Hematopoietic multipotent progenitor cell treated with erythropoietin and hydrocortisone succinate and interleukin-3 and kit ligand, for 8 days (in vitro differentiated cells): ENCODE data around the gene SVEP1.

Source experiments
- DNase-seq: peaks from one replicate; pipeline ENCODE4 v3.0.0-alpha.2; 2015

The SVEP1 gene

DNA sequence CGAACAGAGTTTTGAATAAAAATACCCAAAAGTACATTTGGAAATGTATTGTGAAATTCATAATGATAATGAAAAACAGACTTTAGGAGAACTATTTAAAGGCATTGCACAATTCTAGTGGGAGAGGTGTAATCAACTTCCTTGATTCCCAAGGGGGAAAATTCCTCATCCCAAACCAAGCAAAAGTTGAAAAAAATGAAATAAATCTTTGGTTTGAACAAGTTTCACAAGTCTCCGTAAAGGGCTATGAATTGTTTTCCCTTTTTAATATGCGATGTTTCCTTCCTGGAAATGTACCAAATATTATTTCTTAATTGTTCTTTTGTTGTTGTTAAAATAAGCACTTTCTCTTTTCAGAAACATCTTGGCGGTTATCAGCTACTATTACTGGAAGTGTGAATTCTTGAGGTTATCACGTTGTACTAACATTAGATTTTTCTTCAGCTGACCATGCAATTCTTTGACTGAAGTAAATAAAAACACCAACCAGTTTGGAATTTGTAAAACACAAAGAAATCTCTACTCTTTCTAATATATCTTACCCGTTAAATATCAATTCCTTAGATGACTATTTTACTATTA is 59.3 kb downstream of the SVEP1 start:
- DNase-seq: no peak

DNA sequence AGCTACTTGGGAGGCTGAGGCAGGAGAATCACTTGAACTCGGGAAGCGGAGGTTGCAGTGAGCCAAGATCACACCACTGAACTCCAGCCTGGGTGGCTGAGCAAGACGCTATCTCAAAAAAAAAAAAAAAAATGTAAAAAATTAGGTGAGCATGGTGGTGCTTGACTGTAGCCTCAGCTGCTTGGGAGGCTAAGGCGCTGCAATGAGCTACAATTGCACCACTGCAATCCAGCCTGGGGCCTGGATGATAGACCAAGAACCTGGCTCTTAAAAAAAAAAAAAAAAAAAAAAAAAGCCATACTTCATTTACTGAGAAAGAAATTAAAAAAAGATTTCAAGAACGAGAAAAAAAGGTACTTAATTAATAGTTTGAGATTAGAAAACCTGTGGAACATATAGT is 62.1 kb downstream of the SVEP1 start:
- DNase-seq: no peak

DNA sequence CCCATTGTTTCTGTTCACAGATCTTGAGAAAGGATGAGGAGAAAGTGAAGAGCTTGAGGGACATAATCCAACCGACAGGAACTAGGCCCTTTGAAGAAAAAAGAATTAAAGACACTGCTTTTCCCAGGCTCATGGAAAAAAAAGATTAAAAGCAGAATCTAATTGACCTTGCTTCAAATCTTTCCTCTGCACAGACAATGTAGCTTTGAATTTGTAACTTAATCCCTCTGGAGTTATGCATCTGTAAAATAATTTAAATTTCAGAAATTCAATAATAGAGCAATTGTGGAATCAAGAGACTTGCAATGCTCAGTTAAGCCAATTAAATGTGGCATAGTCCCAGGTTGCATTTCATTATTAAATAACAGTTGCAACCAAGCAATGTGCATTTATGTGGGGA is 64.6 kb downstream of the SVEP1 start:
- no peak for DNase-seq

- no peak for DNase-seq
Observed at GRCh38 chr9:110512817-110513216, 66.7 kb downstream of the SVEP1 start.

DNA sequence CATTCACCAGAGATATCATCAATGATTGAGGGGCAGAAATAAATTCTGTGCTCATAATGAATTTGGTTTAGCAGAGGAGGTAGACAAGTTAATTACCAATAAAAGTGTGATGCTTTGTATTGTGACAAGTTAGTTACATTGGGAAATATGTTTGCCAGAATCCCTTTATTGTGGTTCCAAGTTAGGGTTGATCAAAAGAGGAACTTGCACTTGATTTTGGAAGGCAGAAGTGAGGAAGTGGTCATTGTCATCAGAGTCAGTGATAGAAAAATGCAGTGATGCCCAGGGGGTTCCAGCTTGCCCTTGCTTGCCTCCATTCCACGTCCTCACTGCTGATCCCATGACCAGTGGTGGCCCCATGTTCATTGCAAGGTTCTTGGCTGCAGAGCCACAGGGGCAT is 69.7 kb downstream of the SVEP1 start:
- no peak for DNase-seq

- no peak for DNase-seq
Observed at GRCh38 chr9:110502842-110503241, 76.7 kb downstream of the SVEP1 start.

DNA sequence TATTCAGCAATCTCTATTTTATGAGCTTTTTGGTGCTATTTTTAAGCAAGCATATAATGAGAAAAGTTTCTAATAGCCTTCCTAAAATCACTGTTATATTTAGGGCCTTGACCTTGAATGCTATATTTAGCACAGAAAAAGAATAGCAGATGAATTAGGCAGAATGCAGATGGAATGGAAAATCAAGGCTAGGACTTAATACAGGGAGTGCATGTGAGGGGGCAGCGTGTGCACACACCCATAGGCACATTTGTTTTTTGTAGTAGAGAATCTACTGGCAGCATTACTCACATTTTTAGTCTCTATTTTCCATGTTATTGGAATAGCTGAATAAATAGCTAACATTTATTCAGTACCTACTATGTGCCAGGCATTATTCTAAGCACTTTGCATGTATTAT is 79.9 kb downstream of the SVEP1 start:
- no peak for DNase-seq

DNA sequence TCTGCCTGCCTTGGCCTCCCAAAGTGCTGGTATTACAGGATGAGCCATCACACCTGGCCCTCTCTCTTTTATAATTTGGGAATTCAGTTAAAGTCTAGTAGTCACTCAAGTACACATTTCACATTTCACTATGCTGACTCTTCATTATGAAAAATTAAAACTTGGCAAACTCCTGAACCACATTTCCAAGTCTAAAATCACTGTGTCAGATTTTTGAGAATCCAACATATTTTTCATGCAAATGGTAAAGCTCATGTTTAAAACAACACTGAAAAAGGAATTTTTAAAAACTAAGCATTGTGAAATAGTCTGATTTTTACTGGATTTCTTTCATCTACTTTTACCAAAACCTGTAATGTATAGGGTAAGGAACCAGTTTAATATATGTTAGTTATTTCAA is 92.3 kb downstream of the SVEP1 start:
- DNase-seq: no peak

DNA sequence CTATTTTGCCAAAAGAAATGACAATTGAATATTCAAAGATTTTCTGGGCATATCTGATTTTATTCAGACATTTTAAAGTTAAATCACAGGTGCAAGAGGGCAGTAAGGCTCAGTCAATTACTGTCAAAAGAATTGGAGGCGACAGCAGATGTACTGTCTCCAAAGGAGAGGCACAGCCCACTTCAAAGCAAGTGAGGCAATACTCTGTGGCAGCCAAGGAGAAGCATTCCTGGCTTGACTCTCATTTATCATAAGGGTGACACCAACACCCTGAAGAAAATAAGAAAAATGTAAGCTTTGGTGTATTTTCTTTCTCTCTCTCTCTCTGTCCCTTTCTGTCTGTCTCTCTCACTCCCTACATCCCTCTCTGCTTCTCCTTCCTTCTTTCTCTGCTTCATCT is 93.3 kb downstream of the SVEP1 start:
- DNase-seq: no peak

GRCh38 chr9:110479481-110479880 is 100.1 kb downstream of the SVEP1 start:
- no peak for DNase-seq

GRCh38 chr9:110476251-110476650 is 103.3 kb downstream of the SVEP1 start:
- DNase-seq: no peak

DNA sequence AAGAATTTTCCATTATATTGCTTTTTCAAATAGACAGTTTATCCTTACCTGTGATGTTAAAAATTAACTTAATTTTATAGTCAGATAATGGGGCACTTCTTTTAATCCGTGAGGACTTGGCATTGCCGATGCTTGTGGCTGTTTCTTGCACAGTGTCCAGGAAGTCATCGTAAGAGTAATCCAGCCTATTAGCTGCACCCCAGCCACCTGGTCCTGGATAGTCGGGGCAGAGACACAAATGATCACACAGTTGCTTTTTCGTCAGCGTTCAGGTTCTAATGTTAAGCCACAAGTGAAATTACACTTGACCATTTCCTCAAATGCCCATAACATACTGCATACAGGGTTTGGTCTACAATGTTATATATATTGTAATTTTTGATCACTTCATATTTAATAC is 107.4 kb downstream of the SVEP1 start:
- no peak for DNase-seq

DNA sequence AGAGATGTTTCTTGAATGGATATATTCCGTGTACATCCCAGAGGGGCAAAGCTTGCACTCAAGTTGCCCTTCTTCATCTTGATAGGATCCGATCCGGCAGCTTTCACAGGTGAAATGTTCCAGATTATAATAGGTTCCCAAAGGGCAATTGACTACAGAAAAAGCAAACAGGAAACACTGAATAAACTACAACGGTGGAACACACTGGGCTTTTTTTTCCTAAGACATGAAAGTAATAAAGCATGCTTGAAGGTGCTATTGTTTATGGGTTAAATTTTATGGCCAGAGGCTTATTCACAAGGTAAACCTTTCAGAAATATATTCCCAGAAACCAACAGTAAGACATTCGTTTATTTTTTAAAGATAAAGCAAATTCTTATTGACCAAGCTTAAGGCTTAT is 110.6 kb downstream of the SVEP1 start:
- DNase-seq: no peak

DNA sequence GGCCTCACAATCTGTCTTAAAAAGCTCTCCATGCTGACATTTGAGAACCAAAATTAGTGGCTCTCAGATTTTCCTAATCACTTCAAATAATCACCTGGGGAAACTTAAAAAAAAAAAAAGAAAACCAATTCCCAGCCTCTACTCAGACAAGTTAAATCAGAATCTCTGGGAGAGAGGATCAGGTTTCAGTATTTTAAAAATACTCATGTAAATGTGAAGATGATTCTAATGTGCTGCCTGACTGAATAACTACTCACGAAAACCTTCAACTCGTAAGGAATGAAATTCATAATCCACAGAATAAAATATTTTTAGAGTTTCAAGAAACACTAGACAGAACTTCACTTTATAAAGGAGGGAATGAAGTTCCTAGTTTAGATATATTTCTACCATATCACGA is 114.4 kb downstream of the SVEP1 start:
- no peak for DNase-seq

DNA sequence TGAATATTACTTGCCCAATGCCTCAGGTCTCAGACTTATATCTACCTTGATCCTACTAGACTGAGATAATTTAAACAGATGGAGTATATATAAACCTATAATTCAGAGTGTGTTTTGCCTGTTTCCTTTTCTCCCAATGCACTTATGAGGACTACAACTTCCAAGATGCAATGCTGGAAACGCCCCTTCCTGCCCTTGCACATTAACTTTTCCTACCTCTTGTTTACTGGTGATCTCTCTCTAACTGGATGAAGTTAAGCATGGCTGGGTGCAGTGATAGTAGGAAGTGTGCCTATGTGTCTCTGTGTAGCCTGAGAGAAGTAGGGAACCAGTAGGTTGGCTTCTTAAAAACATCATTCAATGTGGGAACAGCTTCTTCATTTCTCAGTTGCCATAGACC is 115.2 kb downstream of the SVEP1 start:
- DNase-seq: peak; percentile 7

DNA sequence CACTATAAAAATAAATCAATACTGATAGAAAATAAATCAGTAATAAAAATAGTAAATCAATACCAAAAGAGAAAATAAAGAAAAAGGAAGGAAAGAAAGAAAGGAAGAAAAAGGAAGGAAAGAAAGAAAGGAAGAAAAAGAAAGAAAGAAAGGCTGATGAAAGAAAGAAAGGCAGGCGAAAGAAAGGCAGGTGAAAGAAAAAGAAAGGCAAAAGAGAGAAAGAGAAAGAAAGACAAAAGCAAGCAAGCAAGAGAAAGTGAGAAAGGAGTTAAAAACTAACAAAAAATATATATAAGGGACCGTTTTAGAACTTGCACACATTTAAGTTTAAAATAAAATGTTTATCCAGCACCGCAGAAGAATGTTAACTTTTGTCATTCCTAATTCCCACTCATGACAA is 116.0 kb downstream of the SVEP1 start:
- DNase-seq: no peak

- DNase-seq: no peak
Observed at GRCh38 chr9:110457245-110457644, 122.3 kb downstream of the SVEP1 start.

DNA sequence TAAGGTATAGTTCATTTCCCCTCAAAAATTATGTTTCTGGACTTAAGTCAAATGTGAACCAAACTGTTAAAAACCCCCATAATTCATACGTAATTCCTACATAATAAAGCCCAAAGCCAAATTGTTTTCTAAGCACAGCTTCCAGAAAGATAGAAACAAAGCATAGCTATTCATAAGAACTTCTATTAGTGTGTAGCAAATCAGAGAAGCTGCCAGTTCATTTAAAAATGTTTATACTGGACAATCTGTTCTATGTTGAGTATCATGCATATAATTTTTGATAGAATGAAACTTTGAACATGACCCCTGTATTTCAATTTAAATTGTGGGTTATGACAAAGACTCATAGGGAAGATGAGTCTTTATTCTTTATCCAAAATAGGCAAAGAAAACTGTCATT is 122.9 kb downstream of the SVEP1 start:
- DNase-seq: no peak

GRCh38 chr9:110455860-110456259 is 123.7 kb downstream of the SVEP1 start:
- DNase-seq: no peak

DNA sequence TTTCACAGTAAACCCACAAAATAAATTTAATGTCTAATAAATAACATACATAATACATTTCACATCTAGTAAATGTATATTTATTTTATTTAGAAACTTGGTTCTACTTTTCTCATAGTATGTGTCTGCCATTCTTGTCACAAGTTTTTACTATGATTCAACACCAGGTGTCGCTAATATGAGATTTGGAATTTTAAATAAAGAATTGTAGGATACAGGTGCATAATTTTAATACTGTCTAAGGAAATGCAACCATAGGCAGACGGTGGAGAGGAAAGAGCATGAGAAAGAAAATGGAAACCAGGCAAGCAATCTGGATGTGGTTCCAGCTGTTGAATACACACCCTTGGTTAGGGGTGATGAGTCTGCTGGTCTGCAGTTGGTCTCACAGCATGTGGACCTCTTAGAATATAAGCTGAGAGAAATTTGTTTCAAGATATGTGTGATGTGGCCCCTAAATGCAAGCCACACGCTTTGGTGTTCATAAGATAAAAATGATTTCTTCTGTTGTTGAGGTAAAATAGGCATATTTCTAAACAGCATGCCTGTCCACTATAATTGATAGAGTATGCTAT is 127.2 kb downstream of the SVEP1 start:
- DNase-seq: peak; percentile 30

GRCh38 chr9:110451726-110452125 is 127.8 kb downstream of the SVEP1 start:
- no peak for DNase-seq

DNA sequence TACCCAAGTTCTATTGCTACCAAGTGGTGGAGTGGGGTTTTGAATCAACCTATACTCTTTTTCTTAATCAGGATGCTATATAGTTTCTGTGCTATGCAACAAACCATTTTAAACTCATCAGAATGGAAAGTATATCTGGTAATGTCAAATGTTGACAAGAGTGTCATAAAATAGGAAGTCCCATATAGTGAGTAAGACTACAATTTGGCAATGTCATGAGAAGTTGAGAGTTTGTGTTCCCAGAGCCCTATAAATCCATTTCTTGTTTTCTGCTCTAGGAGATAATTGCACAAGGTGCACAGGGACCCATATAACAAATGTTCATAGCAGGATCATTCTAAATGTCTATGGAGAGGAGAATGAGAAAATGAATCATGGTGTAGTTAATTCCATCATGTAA is 132.1 kb downstream of the SVEP1 start:
- no peak for DNase-seq

- DNase-seq: no peak
Observed at GRCh38 chr9:110446171-110446570, 133.4 kb downstream of the SVEP1 start.

- DNase-seq: no peak
Observed at GRCh38 chr9:110444911-110445310, 134.6 kb downstream of the SVEP1 start.

DNA sequence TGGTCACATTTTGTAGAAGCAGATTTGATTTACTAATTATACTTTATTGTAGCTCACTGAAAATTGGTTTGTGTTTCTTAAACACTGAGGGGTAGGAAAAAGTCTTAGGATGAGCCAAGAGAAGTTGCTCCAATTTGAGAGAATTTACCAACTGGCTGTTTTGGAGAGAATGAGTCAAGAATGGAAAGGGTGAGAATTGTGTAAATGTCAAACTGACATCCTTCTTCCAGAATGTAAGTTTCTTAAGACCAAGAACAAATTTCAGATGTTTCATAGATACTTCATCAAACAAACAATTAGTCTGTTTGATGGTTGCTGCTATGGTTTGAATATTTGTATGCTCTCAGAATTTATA is 135.7 kb downstream of the SVEP1 start:
- no peak for DNase-seq
